ENCODE results near the gene SAMD13.
A peak's percentile ranks its signal among the peaks of the same experiment; 100 is the strongest.

The SAMD13 gene

DNA sequence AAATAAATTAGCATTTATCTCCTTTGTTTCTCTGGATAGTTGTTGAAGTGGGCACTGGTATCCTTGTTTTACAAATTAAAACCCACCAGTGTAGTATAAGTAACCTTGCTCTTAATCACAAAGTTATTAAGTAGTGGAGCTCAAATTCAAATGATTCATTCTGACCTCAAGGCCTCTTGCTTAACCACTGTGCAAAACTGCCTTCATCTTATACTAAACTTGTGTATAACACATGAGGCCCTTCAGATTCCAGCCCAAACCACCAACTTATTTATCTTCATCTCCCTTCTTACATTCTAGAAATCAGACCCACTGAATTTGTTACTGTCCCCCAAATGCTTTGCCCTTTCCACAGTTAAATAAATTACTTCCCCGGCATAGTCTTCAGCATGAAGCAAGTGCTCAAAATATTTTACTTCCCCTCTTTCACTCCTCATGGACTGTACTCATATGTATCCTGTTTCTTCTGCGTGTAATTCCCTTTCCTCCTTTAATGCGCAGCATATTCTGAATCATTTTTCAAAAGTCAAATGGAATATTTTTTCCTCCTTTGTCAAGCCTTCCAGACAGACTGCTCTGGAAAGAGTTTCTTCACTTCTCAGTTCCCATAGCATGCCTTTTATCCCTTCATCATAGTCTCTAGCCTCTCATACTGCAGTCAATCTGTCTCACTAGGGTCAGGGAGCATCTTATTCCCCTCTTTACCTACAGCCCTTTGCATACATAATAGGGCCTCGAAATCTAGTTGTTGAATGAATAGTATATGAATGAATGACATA lies 77.8 kb downstream of the SAMD13 start:
- DNase-seq (ENCODE audit: low read depth, low spot score), result peak; percentile 79
- H3K4me3 ChIP-seq (ENCODE audit: low read depth, low read length), result no peak overlapping the region
- TF ChIP-seq, protein P1, sequence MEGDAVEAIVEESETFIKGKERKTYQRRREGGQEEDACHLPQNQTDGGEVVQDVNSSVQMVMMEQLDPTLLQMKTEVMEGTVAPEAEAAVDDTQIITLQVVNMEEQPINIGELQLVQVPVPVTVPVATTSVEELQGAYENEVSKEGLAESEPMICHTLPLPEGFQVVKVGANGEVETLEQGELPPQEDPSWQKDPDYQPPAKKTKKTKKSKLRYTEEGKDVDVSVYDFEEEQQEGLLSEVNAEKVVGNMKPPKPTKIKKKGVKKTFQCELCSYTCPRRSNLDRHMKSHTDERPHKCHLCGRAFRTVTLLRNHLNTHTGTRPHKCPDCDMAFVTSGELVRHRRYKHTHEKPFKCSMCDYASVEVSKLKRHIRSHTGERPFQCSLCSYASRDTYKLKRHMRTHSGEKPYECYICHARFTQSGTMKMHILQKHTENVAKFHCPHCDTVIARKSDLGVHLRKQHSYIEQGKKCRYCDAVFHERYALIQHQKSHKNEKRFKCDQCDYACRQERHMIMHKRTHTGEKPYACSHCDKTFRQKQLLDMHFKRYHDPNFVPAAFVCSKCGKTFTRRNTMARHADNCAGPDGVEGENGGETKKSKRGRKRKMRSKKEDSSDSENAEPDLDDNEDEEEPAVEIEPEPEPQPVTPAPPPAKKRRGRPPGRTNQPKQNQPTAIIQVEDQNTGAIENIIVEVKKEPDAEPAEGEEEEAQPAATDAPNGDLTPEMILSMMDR (IDR thresholded peaks at IDR 0.05; ENCODE audit: low read depth, low read length), result no peak
- in situ Hi-C loops (cut with HindIII; ENCODE audit: low sequenced_read_pairs), result no loop called here

DNA sequence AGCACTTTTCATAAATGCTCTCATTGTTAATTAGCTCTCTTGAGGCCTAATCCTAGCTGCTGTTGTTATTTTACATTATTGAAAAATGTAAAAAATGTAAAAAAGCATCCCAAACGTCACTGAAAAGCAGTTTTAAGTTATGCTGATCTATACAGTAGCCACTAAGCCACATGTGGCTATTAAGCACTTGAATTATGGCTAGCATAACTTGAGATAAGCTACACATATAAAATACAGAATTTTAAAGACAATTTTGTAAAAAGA lies 78.3 kb downstream of the SAMD13 start:
- H3K4me3 ChIP-seq (ENCODE audit: low read depth, low read length), result no peak overlapping the region
- DNase-seq (ENCODE audit: low read depth, low spot score), result no peak
- TF ChIP-seq, protein P1 (IDR thresholded peaks at IDR 0.05; ENCODE audit: low read depth, low read length), result no peak
- in situ Hi-C loops (cut with HindIII; ENCODE audit: low sequenced_read_pairs), result no loop called here

DNA sequence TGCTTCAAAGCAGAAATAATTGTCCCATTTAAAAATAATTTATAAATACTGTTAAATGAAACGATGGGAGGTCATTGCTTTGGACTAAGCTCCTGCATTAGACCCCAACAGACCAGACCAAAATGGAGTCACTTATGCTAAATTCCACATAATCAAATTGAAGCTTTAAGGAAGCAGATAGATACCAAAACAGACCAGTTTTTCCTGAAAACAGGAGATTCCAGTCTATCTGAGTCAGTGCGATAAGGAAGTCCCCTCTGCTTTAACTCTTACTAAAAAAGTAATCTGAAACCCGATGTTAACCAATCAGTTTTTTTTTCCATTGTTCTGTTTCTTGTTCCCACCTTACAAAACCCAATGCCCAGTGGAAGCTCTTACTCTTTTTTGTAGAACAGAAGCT lies 80.6 kb downstream of the SAMD13 start:
- no peak for DNase-seq (ENCODE audit: low read depth, low spot score)
- TF ChIP-seq, protein P1 (IDR thresholded peaks at IDR 0.05; ENCODE audit: low read depth, low read length), result no peak
- H3K4me3 ChIP-seq (ENCODE audit: low read depth, low read length), result no peak overlapping the region
- in situ Hi-C loops (cut with HindIII; ENCODE audit: low sequenced_read_pairs), result no loop called here

DNA sequence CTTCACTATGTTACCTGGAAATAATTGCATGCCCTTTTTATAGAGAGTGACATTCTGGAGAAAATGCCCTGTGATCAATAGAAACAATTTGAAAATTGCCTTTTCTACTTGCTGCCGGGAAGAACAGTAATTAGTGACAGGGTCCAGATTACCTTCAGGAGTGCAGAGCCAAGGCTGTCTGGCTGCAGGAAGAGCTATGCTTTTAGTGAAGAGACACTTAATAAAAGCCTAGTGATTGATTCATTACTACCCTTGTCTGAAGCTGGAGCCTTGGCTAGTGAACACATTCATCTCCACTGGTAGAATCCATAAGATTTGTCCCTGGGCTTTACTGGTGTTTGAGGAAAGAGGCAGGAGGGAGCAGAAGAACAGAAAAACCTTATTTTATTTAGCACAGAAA lies 83.8 kb downstream of the SAMD13 start:
- no peak overlapping the region for H3K4me3 ChIP-seq (ENCODE audit: low read depth, low read length)
- TF ChIP-seq, protein P1 (IDR thresholded peaks at IDR 0.05; ENCODE audit: low read depth, low read length), result no peak
- DNase-seq (ENCODE audit: low read depth, low spot score), result no peak
- in situ Hi-C loops (cut with HindIII; ENCODE audit: low sequenced_read_pairs), result no loop called here

DNA sequence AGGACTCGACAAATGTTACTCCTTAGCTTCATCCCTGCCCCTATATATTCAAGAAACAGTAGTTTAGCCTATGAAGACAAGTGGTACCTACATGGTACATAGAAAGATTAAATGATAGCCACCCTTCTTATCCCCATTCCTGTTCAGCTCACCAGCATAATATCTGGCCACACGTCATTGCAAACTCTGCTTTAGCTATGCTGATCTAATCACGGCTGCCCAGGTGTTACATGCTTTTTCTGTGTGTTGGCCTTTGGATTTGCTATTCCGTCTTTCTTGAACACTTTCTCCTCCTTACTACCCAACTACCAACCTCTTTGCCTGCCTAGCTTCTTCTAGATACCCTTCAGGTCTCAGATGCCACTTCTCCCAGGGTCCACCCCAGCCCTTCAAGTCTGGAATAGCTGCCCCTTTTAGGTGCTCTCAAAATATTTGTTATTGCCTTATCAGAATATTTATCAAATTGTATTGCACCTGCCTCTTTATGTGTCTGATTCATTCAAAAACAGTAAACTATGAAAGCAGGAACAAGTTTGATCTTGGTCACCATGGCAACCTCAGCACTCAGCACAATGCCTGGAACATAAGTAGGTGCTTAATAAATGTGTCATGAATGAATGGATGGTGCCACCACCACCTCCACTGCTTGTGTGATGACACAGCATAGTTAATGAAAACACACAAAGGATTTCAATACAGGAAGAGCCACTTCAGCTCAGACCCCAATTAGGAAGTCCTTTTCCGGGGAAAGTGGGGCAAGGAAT lies 85.4 kb downstream of the SAMD13 start:
- in situ Hi-C loops (cut with HindIII; ENCODE audit: low sequenced_read_pairs), result no loop called here
- no peak overlapping the region for H3K4me3 ChIP-seq (ENCODE audit: low read depth, low read length)
- TF ChIP-seq, protein P1 (IDR thresholded peaks at IDR 0.05; ENCODE audit: low read depth, low read length), result no peak
- no peak for DNase-seq (ENCODE audit: low read depth, low spot score)

DNA sequence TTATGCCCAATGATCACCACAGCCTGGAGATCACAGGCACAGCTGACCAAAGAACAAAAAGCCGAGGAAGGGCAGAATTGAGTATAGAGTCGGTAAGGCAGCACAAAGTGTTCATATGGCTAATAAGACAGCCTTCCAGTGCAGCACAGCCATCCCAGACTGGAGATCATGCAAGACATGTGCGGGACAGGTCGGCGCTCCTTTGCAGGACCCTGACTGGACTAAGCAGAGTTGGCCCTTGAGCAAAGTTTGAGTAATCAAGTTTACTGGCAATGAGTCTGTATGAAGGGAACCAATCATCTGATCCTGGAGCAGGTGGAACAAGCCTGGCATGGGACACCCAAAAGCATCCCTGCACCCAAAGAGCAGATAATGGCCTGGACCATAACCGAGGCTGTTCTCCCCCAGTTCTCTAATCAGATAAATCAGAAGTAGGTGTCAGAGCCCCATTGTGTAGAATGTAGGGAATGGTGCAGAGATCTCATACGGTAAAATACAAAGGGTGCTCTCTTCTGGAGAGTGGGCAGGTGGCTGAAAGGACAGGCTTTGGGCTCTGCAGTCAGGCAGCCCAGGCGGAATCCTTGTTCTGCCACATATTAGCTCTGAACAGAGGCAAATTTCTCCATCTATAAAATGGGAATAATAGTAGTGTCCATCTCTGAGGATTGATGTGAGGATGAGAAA lies 86.1 kb downstream of the SAMD13 start:
- TF ChIP-seq, protein P1 (IDR thresholded peaks at IDR 0.05; ENCODE audit: low read depth, low read length), result peak; percentile 36
- H3K4me3 ChIP-seq (ENCODE audit: low read depth, low read length), result no peak overlapping the region
- DNase-seq (ENCODE audit: low read depth, low spot score), result no peak
- in situ Hi-C loops (cut with HindIII; ENCODE audit: low sequenced_read_pairs), result no loop called here

All from astrocyte of the spinal cord (primary cell).